ENCODE data around the gene AVEN. TPM values are rescaled to one million over a fixed set of nuclear protein-coding genes. Genes with fewer than 3 reads are reported as not detected.
A peak's percentile ranks its signal among the peaks of the same experiment; 100 is the strongest.
"Not testable (repeated sequence)": the region's sequence is repeated elsewhere in the genome, so short reads cannot be mapped to it uniquely, and the experiment has no call there.

AVEN gene
- polyA plus RNA-seq, 1 donor: 18.9 TPM

DNA sequence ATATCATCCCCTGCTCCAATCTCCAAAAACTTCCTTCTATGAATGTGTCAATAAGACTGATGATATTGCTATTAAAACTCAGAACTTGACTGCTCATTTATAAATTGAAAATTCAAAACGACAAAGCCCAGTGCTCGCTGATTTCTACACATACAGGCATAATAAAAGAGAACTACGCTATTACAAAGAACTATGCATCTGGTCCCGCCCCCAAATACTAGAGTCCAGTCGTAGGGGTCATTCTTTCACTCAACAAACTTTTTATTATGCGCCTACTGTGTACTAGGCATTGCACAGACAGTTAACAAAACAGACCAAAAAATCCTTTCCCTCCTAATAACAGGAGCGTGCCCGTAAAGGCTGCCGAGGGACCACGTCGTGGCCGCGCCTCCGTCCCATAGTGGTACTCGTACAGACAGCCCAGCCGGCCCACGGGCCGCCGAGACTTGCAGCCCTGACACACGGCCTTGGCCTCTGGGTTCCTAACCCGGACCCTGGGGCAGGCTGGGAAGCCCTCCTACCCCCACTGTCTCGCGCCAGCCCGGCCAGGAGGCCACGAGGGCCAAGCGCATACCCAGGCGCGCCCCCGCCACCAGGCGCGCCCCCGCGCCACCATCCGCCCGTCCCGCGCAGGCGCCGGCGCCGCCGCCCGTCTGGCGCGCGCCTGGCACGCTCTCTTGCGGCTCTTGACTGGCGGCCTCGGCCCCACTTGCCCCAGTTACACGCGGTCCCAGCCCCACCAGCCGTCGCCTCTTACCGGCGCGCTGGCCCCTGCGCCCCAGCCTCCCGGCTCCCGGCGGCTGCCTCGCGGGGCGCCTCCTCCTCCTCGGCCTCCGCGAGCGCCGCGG, 757 bp downstream of the AVEN start:
- peak; percentile 90 for DNase-seq

DNA sequence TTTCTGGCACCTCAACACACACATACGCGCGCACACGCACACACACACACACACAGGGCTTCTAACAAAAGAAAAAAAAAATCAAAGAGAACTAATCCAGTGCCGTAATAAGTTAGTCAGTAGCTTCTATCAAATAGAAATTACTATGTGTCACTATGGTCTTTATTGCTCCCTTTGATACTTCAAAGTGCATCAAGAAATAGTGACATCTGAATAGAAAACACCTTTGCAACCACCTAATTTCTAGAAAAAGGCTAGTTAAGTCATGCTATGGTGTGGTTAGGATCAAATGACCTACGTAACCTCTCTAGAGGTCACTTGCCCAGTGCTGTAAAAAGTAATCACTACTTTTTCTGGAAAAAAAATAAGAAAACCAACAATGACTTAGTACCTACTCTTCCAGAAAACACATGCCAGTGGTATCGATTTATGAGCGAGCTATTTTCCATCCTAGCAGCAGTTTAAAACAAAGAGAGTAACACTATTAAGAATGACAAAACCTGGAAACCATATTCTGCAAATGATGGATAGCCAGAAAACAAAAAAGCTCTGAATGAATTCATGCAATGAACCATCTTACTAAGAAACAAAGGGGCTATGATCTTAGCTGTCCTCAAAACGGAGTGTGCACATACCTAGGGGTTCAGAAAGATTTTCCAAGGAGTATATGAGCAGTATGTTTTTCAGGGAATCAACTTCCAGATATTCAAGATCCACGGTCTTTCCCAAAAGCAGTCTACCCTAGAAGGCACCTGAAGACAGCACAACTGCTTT, 6.8 kb downstream of the AVEN start:
- DNase-seq: no peak

DNA sequence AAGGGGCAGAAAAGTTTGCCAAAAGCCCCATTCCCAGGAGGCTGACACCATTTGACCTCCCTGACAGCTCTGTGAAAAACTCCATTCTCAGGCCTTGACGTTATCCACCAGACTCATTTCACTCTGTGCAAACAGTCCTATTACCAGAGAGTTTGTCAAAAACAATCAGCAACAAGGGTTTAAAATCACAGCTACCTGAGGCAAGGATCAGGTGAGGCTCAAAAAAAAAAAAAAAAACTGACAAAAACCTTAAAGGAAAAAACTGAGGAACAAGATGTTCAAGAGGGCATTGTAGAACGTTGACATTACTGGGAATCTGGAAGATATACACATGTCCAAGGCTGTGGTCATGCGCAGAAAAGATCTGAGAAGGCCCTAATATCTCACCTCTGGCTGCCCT, 11.4 kb downstream of the AVEN start:
- DNase-seq: no peak

DNA sequence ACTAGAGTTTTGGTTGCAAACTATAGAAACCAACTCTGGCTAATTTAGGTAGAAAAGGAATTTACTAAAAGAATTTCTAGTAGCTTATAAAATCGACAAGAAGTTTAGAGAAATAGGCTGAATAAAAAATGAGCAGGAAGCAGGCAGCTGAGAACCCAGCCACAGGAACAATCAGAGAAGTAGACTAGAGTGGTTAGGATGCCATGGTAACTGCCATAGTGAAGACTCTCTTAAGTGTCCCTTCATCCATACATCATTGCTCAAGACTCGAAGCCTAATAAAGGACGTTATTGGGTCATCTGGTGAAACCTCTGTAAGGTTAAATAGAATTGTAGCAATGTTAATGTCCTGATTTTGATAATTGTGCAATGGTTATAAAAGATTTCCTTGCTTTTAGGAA, 13.8 kb downstream of the AVEN start:
- DNase-seq: no peak

DNA sequence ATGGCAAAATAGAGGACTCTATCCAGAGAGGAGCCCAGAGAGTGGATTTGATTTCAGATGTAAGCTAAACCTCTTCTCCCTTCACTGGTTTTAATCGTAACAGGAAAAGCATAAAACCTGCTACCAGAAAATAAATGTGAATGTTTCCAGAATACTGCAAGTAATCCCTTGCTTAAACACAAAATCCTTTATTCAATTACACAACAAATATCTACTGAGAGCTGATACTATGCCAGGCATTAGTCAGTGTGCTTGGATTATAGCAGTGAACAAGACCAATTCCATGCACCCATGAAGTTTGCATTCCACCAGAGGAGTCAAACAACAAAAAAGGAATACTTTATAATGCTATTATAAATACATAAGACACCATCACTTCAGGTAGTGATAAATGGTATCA, 15.1 kb downstream of the AVEN start:
- DNase-seq: no peak

DNA sequence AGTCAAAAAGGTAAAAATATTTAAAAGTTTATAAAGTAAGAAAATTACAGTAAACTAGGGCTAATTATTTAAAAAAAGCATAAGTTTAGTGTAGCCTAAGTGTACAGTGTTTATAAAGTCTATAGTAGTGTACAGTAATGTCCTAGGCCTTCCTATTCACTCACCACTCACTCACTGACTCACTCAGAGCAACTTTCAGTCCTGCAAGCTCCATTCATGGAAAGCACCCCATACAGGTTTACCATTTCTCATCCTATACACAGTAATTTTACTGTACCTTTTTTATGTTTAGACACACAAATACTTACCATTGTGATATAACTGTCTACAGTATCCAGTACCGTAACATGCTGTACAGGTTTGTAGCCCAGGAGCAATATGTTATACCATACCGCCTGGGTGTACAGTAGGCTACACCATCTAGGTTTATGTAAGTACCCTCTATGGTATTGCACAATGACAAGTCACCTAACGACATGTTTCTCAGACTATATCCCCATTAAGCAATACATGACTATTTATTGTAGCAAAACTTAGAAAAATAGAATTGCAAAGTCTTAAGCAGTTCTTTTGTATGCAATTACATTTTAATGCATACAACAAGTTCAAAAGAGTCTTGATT, 19.5 kb downstream of the AVEN start:
- DNase-seq: no peak

DNA sequence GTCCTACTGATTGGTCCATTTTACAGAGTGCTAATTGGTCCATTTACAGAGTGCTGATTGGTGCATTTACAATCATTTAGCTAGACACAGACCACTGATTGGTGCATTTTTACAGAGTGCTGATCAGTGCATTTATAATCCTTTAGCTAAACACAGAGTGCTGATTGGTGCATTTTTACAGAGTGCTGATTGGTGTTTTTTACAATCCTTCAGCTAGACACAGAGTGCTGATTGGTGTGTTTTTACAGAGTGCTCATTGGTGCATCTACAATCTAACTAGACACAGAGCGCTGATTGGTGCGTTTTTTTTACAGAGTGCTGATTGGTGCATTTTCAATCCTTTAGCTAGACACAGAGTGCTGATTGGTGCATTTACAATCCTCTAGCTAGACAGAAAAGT, 20.3 kb downstream of the AVEN start:
- not testable (repeated sequence) for DNase-seq

DNA sequence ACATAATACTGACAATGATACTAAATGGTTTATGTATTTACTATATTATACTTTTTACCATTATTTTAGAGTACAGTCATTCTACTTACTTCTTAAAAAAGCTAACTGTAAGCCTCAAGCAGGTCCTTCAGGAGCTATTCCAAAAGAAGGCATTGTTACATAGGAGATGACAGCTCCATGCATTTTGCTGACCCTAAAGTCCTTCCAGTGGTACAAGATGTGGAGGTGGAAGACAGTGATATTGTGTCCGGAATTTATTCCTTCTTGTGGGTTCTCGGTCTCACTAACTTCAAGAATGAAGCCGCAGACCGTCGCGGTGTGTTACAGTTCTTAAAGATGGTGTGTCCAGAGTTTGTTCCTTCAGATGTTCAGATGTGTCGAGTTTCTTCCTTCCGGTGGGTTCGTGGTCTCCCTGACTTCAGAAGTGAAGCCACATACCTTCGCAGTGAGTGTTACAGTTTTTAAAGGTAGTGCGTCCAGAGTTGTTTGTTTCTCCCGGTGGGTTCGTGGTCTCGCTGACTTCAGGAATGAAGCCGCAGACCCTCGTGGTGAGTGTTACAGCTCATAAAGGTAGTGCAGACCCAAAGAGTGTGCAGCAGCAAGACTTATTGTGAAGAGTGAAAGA, 20.9 kb downstream of the AVEN start:
- no peak for DNase-seq

DNA sequence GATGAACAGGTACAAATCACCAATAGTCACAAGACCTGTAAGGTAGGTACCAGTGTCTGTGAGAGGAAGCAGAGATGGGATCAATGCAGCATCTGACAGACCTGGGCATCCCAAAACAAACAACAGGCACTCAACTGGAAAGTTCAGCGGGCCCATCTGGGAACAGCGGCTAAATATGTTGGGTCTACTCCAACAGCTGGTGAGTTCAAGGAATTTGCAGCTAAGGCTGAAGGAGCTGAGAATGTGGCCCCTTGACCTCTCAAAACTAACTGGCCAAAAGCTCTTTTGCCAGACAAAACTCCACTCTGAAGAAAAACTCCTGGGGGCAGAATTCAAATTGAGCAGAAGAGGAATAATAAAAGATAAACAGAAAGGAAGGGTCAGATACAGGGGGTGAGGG, 24.4 kb downstream of the AVEN start:
- DNase-seq: no peak

DNA sequence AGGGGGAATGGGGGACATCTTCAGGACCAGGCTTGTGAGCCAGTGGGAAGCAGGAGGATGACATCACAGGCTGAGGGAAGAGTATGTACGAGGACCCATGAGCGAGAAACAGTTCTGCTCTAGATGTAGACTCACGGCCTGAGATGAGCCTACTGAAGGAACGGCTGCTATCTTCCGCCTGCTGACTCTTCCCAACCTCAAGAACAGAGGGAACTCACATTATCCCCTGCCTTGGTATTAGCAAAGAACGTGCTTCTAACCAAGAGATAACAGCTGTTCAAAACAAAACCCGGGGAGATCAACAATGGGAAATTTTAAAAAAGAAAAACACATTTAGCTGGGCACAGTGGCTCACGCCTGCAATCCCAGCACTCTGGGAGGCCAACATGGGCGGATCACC, 25.3 kb downstream of the AVEN start:
- no peak for DNase-seq

DNA sequence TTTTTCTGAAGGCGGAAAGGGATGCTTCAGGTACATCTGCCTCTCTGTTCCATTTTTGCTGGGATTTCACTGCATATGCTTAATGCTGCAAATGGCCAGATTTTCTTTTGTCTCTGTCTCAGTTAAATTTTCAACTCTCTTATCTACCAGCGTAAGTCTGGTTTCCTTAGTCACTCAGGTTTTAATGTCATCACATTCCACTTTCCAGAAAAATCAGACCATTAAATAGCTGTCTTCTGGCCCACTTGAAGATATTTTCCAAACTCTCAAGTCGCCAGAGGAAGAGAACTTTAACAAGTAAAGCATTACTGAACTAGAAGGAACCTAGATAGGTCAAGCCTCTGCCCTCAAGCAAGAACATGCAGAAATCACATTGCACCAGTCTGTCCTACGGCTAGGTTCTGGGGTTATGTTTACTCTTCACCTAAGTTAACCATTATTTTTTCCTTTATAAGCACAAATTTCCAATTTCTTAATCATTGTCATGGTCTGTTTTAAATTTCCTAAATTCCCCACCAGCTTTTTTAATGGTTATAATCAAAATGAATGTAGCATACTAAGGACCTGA, 26.5 kb downstream of the AVEN start:
- no peak for DNase-seq

DNA sequence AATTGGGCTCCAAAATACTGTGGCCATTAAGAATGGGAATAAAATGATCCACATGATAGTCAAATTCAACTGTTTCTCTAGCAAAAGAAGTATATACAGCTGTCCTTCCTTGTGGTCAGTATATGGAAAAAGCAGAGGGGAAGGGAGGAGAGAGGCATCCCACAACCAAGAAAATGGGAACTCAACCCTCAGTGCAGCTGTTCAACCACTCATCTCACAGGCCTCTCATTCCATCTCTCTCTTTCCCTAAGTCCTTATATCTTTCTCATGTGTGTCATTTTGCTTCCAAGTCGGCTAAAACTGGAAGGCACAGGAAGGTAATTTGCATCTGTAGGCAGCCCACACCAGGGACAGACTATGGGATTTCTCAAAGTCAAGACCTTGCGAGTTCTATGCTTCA, 27.5 kb downstream of the AVEN start:
- peak; percentile 26 for DNase-seq

DNA sequence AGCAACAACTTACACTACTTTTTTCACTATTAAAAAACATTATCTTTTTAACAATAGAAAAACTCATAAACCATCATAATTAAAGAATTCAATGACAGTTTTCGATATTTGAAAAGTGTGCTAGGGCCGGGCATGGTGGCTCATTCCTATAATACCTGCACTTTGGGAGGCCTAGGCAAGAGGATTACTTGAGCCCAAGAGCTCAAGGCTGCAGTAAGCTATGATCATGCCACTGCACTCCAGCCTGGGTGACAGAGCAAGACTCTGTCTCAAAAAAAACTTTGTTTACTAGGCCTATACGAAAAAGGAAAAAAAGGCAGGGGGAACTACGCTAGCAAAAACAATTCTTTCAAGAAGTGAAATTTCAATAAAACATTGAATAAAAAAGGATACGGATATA, 28.1 kb downstream of the AVEN start:
- DNase-seq: no peak

DNA sequence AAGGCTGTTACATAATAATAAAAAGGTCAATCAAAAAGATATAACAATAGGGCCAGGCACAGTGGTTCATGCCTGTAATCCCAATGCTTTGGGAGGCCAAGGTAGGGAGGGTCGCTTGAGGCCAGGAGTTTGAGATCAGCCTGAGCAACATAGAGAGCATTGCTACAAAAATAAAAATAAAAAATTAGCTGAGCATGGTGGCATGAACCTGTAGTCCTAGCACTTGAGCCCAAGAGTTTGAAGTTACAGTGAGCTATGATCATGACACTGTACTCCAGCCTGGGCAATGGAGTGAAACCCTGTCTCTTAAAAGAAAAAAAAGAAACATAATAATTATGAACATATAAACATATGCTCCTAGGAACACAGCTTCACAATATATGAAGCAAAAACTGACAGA, 29.3 kb downstream of the AVEN start:
- no peak for DNase-seq

DNA sequence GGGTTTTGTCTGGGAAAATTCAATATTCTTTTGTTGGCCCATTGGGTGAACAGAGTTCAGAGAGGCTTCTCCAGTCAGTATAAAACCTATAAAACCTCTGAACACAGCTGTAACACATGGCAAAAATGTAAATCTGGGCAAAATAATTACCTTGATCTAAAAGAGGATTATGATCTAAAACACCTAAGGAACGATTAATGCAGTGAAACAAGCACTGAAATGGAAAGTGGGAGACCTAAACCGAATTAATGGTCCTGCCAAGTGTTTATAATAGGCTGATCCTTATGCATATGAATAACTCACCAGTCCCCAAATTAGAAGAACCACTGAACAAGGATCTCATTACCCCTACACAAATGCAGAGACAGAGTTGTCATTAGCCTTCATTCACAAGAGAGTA, 32.6 kb downstream of the AVEN start:
- no peak for DNase-seq

DNA sequence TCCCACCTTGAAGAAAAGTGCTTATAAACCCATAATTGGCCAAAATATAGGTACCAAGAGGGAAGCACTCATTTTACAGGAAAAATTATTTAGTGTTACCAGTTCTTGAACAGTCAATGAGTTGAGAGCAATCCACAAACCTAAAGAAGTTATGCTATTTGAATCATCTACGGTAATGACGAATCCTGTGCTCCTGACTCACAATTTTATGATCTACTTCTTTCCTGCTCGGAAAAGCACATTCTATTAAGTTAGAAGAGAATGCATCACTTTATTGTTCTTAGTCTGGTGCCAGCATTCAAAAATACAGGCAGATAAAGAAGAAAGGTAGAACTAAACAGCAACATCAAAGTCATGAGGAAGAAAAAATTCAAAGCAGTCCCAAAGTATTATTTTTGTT, 37.5 kb downstream of the AVEN start:
- no peak for DNase-seq

DNA sequence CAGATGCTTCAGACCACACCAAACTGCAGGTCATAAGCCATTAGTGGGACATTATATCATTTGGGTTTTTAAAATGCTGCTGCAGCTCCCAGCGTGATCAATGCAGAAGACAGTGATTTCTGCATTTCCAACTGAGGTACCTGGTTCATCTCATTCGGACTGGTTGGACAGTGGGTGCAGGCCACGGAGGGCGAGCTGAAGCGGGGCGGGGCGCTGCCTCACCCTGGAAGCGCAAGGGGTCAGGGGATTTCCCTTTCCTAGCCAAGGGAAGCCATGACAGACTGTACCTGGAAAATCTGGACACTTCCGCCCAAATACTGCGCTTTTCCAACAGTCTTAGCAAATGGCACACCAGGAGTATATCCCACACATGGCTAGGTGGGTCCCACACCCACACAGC, 43.3 kb downstream of the AVEN start:
- not testable (repeated sequence) for DNase-seq

DNA sequence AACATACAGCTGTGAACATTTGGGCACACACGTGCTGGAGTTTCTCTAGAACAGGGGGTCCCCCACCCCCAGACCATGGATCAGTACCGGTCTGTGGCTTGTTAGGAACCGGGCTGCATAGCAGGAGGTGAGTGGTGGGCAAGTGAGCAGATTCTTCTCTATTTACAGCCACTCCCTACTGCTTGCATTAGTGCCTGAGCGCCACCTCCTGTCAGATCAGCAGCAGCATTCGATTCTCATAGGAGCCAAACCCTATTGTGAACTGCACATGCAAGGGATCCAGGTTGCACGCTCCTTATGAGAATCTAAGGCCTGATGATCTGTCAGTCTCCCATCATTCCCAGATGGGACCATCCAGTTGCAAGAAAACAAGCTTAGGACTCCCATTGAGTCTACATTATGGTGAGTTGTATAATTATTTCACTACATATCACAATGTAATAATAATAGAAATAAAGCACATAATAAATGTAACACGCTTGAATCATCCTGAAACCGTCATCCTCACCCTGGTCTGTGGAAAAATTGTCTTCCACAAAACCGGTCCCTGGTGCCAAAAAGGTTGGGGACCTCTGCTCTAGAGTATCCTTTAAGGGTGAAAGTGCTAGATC, 44.9 kb downstream of the AVEN start:
- DNase-seq: no peak

DNA sequence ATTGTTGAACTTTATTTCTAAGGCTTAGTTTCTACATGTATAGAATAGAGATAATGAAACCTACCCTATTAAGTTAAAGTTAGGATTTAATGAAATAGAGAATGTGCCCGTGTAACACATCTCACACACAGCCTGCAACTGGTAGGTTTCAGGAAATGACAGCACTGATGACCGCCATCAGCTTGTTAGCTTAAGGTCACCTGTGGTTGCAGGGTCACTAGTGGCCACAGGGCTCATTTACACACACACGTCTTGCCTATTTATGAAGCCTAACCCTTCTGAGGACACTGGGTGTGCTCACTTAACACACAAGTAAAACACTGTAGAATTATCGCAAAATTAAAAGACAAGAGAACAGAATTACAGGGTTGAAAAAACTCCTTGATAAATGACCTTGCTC, 50.6 kb downstream of the AVEN start:
- no peak for DNase-seq

DNA sequence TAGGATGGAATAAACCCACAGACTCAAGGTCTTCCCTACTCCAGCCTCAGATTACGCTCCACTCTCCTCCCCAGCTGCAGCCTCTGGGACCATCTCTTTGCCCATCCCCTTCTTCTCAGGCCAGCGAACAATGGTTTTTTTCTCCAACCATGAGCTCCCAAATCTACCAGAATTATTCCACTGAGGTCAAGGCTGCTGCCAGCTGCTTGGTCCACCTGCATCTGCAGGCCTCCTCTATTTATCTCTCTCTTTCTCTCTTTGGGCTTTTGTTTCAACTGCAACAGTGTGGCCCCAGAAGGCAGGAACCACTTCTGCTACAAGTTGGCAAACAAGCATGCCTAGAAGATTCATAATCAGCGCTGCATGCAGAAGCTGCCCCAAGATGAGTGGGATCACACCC, 51.6 kb downstream of the AVEN start:
- DNase-seq: no peak

DNA sequence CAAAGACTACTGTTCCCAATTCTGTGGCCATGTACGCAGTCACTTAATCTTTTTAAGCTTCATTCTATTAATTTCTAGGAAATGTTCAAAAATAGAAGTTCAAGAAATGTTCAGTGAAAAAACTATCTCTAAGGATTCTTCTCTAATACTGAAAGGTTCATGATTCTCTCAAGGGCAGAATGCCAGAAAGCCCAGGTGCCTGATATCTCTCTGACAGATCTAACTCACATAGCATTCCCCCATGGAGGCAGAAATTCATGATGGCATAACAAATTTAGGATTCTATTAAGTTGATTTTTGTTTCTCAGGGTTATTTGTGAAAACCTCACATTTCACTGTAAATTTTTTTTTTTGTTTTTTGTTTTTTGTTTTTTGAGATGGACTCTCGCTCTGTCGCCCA, 53.3 kb downstream of the AVEN start:
- DNase-seq: no peak

DNA sequence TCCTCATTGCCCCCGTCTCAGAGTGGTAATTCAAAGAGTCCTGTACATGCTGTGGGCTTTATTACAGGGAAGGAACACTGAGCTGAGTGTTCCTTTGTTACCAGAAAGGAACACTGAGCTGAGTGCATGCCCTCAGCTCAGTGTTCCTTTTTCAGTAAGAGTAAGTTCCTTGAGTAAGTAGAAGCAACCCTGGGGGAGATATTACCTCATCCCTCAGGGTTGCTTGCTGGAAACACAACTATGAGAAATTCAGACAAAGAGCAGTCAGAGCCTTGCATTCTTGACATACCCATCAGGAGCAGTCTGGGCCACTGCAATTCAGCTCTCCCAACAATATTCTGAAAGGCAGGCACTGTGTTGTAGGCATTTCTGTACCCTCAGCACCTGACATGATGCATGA, 53.7 kb downstream of the AVEN start:
- DNase-seq: no peak

Measured in hindlimb muscle (tissue), 1 donor.